Thyroid gland (tissue), 4 donors: Measurements from ENCODE around the gene ATE1.

Experiments
- CTCF ChIP-seq, 6 experiments: fragments of 200-600 bp in 3 of 6; fragments of 450-650 bp in 3 of 6; sonication (generic) in 3 of 6; IDR thresholded peaks; one replicate each; pipeline ENCODE4 v1.5.1; 2016 to 2019; ENCODE audit warnings: antibody characterized with exemption in 6 of 6, mild to moderate bottlenecking in 2 of 6, inconsistent platforms in 1 of 6, moderate library complexity in 1 of 6
- POLR2A ChIP-seq, 2 donors: fragments of 450-650 bp; IDR thresholded peaks; one replicate each; pipeline ENCODE4 v1.6.1; 2017; ENCODE audit warnings: antibody characterized with exemption in 2 of 2, mild to moderate bottlenecking in 2 of 2, moderate library complexity in 1 of 2

- TF ChIP-seq CTCF (IDR thresholded peaks at IDR 0.05), result no peak
- TF ChIP-seq POLR2A (IDR thresholded peaks at IDR 0.05), result no peak
Observed at GRCh38 chr10:121708728-121709674, 218.8 kb downstream of the ATE1 start.
